Pancreas (tissue), 10 donors: Measurements from ENCODE around the gene MPP3. TPM values are rescaled to one million over a fixed set of nuclear protein-coding genes. Genes with fewer than 3 reads are reported as not detected.

Experiments
- ATAC-seq, 4 donors: fragments of 200-7000 bp; cut with Tn5 transposase; one replicate each; pipeline versions ENCODE4 v1.8.0 to v1.9.1; 2020; ENCODE audit warnings: mild to moderate bottlenecking in 4 of 4, moderate library complexity in 4 of 4
- DNase-seq, 6 donors: peaks; one replicate each; pipeline ENCODE4 v3.0.0-alpha.2; 2020
- FAIRE-seq: peaks from 2 replicates; lab custom pipeline; 2012; peaks lifted over from hg19 to GRCh38; lab: Jason Lieb, UNC
- H3K27ac ChIP-seq, 4 donors: fragments of 200-600 bp; sonication (generic); 1 replicate in 3 of 4; 2 replicates in 1 of 4; pipeline versions ENCODE4 v1.5.0 to v1.8.0; 2020
- H3K27me3 ChIP-seq, 4 donors: fragments of 200-600 bp; one replicate each; pipeline ENCODE4 v1.8.0; 2021
- H3K36me3 ChIP-seq, 3 donors: fragments of 200-600 bp; sonication (generic) in 1 of 3; one replicate each; pipeline versions ENCODE4 v1.5.0 to v1.8.0; 2020 to 2021
- H3K4me1 ChIP-seq, 3 donors: fragments of 200-600 bp; one replicate each; pipeline ENCODE4 v1.8.0; 2021
- H3K4me3 ChIP-seq, 4 donors: fragments of 200-600 bp; sonication (generic) in 2 of 4; one replicate each; pipeline versions ENCODE4 v1.5.0 to v1.8.0; 2020 to 2021
- H3K9me3 ChIP-seq, 4 donors: fragments of 200-600 bp; one replicate each; pipeline ENCODE4 v1.8.0; 2021
- CTCF ChIP-seq, 4 donors: fragments of 200-600 bp; sonication (generic) in 3 of 4; IDR thresholded peaks; one replicate each; pipeline versions ENCODE4 v1.5.0 to v1.8.0; 2021; ENCODE audit warnings: antibody characterized with exemption in 4 of 4
- WGBS, 2 donors: extraction: QIAGEN DNeasy Blood & Tissue Kit; methylation state at CpG; one replicate each; pipeline ENCODE4 v1.1.7; 2013; 5-methylcytosine and 5-hydroxymethylcytosine counted together
- intact Hi-C, 3 donors: fragments of 100-400 bp; cut with DNase I; formaldehyde crosslinking; loops; one replicate each; pipeline versions ENCODE4 v1.11.1 to v1.14.2; 2022
- polyA plus RNA-seq, 2 donors: library from polyadenylated mRNA; stranded (reverse); fragments of 200-250 nt; gene quantifications; one replicate each; pipeline ENCODE4 v1.2.3, GENCODE V29; 2013
- total RNA-seq, 6 donors: library from RNA; stranded (reverse); fragmentation: NEBNext Ultra II Directional in 4 of 6; extraction: Animal tissue kit (Norgen Biotek cat#: 25700) in 4 of 6; gene quantifications; one replicate each; pipeline versions ENCODE4 v1.2.1 to v1.2.4, GENCODE V29; 2021 to 2023
- donor health status: healthy with polysubstance abuse.
- donor health status: DM: no; HTN: no; CAD: no; lungs with moderate emphysema.
- donor health status: DM: no; HTN: no; CAD: no.
- donor health status: control.
- donor health status: control.
- donor health status: Bipolar disorder and iron deficiency.
- donor health status: DM: yes; HTN: yes; CAD: no.
- donor health status: DM: no; HTN: no; CAD: no.
- donor health status: DM: no; HTN: no; CAD: no.
- donor health status: DM: yes; HTN: yes; CAD: no.

The MPP3 gene
- total and polyA plus RNA-seq, 8 donors: 3.4 to 42.5 (median 6.1) TPM

GRCh38 chr17:43879723-43880419 is 46.9 kb upstream of the MPP3 start:
- no peak overlapping the region for H3K4me3 ChIP-seq
- no peaks in the 10 kb centered on the region for H3K4me1 ChIP-seq
- FAIRE-seq: no peak
- no peak overlapping the region for H3K27ac ChIP-seq
- WGBS, 2 donors: 78 to 86% methylated on average over 19 to 20 of the region's 20 CpGs
- H3K36me3 ChIP-seq: no peaks in the 10 kb centered on the region
- no peaks in the 10 kb centered on the region for H3K27me3 ChIP-seq
- no peak for TF ChIP-seq CTCF (IDR thresholded peaks at IDR 0.05)
- ATAC-seq: peak in 1 of 4 donors; percentile 6
- H3K9me3 ChIP-seq: no peaks in the 10 kb centered on the region
- peak in 1 of 6 donors; percentile 57 for DNase-seq
- intact Hi-C loops: loop anchor here in 1 of 3 donors (10.0 kb wide), 1 partner anchor 115 kb away; no protein-coding TSS in a partner anchor

DNA sequence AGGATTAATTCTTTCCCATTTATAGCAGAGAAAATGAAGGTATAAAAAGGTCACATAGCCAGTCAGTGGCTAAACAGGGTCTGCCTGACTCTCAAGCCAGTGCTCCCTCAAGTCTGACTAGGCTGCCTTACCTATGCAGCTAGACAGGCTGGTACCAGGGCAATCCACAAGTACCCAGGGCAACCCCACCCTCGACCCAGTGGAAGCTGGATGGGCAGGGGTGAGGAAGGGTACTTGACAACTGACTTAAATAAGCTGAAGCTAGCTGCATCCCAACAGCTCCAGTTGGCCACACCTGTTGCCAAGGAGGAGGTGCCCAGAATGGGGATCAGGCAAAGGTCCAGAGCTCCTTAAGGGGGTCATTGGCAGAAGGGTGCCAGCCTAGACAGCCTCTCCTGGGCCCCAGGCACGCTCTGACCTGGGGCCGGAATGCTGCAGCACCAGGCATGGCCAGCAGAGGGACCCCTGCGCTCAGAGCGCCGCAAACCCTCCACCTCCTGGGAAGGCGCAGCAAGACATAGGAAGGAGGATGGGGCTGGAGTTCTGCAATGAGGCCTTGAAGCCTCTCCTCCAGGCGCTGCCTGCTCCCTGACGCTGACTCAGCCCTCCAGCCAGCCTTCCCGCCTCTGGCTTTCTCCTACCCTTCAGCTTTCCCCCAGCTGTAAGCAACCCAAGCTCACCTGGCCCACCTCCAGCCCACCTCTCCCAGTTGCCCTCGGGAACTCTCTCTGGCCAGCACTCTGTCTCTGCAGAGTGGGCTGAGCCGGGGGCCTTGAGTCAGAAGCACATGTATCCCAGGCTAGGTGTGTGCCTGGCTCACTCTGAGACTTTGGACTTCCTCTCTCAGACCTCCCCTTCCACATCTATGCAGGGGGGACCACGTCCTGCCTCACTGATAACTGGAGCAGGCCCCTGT is 45.6 kb upstream of the MPP3 start:
- DNase-seq (peak; percentile 50 to 90 (median 77)), FAIRE-seq (no peak), ATAC-seq (peak; percentile 87 to 96 (median 92))
- Histone ChIP-seq H3K36me3 (no peaks in the 10 kb centered on the region), H3K4me3 (no peak overlapping the region), H3K4me1 (no peaks in the 10 kb centered on the region), H3K27ac (no peak overlapping the region), H3K9me3 (no peaks in the 10 kb centered on the region), H3K27me3 (no peaks in the 10 kb centered on the region)
- TF ChIP-seq CTCF (IDR thresholded peaks at IDR 0.05): peak; percentile 94 to 96 (median 95)
- intact Hi-C loops: loop anchor here in 1 of 3 donors (10.0 kb wide), 1 partner anchor 116 kb away; no protein-coding TSS in a partner anchor
- 13 to 18% methylated on average over 13 of the region's 13 CpGs for WGBS, 2 donors

DNA sequence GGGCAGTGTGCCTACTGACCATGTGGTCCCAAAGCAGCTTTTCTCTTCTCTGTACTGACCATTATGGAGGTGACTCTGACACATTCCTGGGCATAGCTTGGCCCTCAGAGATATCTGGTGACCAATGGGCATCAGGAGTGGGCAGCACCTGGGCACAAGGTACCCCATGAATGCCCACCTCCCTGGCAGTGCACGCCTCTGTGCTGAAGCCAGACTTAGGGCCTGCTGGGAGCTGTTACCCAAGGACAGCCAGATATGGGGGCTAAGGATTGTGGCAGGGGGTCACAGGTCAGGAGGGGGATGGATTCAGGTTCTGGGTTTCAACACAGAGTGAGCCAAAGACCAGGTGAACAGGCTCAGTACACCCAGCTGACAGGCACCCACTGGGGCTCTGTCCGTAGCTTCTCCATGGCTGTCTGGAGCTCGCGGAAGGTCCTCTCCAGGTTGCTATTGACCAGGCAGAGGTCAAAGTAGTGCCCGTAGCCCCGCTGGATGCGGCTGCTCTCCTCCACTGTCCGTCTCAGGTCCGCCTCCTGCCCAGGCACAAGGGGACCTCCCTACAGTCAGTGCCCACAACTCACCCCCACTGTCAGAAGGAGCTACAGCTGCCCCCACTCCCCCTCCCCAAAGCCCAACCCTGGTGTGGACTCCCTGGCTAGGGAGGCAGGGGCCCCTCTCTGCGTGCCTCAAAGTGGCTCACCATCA is 44.7 kb upstream of the MPP3 start:
- TF ChIP-seq CTCF (IDR thresholded peaks at IDR 0.05): no peak
- no peak for ATAC-seq
- H3K4me3 ChIP-seq: no peak overlapping the region
- no peaks in the 10 kb centered on the region for H3K36me3 ChIP-seq
- 93 to 98% methylated on average over 10 of the region's 10 CpGs for WGBS, 2 donors
- no peaks in the 10 kb centered on the region for H3K27me3 ChIP-seq
- FAIRE-seq: no peak
- intact Hi-C loops: loop anchor here in 1 of 3 donors (10.0 kb wide), 1 partner anchor 117 kb away; no protein-coding TSS in a partner anchor
- no peaks in the 10 kb centered on the region for H3K4me1 ChIP-seq
- H3K27ac ChIP-seq: no peak overlapping the region
- no peaks in the 10 kb centered on the region for H3K9me3 ChIP-seq
- DNase-seq: peak in 1 of 6 donors; percentile 58

DNA sequence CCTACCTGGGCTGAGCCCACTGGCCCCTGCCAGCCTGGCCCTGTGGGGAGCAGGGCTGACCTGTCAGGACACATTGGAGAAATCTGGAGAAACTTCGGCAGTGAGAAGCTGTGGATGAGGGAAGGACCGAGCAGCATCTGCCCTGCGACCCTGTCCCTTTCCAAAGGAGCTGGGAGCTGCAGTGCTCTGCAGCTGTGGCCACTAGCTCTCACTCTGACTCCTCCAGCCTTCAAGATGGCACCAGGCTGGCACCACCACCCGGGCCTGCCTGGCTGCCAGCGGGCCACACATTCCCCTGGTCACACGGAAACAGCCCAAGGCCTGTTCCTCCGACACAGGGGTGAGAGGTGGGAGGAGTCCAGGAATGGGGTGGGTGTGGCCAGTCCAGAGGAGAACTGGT is 44.1 kb upstream of the MPP3 start:
- no peaks in the 10 kb centered on the region for H3K27me3 ChIP-seq
- H3K4me3 ChIP-seq: no peak overlapping the region
- no peak for TF ChIP-seq CTCF (IDR thresholded peaks at IDR 0.05)
- H3K27ac ChIP-seq: no peak overlapping the region
- no peaks in the 10 kb centered on the region for H3K9me3 ChIP-seq
- intact Hi-C loops: loop anchor here in 1 of 3 donors (10.0 kb wide), 1 partner anchor 118 kb away; no protein-coding TSS in a partner anchor
- WGBS, 2 donors: 80 to 89% methylated on average over 7 of the region's 7 CpGs
- no peak for ATAC-seq
- H3K4me1 ChIP-seq: no peaks in the 10 kb centered on the region
- H3K36me3 ChIP-seq: no peaks in the 10 kb centered on the region
- FAIRE-seq: no peak
- no peak for DNase-seq
